ENCODE data around the gene RNASEH1. TPM values are rescaled to one million over a fixed set of nuclear protein-coding genes. Genes with fewer than 3 reads are reported as not detected.

RNASEH1 gene
- total RNA-seq, 1 experiment from 2014 or later = 20.4 TPM

DNA sequence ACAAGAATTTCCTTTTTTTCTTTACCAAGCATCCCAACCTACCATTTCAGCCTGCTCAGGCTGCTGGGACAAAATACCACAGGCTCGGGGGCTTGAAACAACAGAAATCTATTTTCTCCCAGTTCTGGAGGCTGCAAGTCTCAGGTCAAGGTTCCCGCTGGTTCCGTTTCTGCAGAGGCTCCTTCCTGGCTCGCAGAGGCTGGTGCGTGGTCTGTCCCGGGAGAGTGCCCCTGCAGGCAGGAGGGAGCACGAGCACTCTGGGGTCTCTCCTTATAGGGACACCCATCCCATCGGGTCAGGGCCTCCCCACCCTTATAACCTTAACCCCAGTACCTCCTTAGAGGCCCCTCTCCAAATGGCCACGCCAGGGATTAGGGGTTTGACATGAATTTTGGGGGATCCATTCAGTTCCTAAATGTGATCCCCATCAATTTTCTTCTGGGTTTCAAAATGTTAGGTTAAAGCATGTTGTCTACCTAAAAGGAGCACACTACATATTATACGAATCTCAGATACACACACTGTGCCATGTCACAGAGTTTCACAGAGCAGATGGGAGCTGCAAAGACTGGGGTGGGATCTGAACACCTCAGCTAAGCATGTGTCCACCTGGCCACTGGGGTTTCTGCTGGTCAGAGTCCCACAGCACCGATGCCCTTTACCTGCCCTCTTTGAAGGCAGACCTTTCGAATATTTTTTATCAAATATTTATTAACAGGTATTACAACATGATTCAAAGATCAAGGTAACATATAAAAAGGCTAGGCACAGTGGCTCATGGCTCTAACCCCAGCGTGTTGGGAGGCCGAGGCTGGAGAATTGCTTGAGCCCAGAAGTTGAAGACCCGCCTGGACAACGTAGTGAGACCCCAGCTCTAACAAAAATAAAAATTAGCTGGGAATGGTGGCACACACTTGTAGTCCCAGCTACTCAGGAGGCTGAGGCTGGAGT, 21.2 kb downstream of the RNASEH1 start:
- Histone ChIP-seq H3K9ac (ENCODE audit: low read length) (no peak overlapping the region), H3K27ac (ENCODE audit: low read length) (no peak overlapping the region), H3K4me3 (ENCODE audit: low read length) (no peak overlapping the region), H3K9me2 (replicated peaks; ENCODE audit: insufficient read depth, low read length) (no peaks in the 10 kb centered on the region), H3K27me3 (ENCODE audit: low read length) (no peaks in the 10 kb centered on the region), H4K20me1 (ENCODE audit: insufficient read depth, low read depth, low read length) (no peaks in the 10 kb centered on the region), H3K4me1 (ENCODE audit: low read length) (no peaks in the 10 kb centered on the region), H3K36me3 (ENCODE audit: insufficient read depth, low read length) (peaks cover 12% of the 10 kb centered on the region; the same call in 1 of the 2 replicates), H3K9me3 (ENCODE audit: low read length) (no peaks in the 10 kb centered on the region), H3K4me2 (ENCODE audit: low read depth, low read length, poor library complexity, severe bottlenecking) (no peak overlapping the region), H2AFZ (ENCODE audit: low read length) (no peak overlapping the region), H3K79me2 (ENCODE audit: low read length) (no peaks in the 10 kb centered on the region; the same call in 1 of the 2 replicates)
- no peak for DNase-seq

DNA sequence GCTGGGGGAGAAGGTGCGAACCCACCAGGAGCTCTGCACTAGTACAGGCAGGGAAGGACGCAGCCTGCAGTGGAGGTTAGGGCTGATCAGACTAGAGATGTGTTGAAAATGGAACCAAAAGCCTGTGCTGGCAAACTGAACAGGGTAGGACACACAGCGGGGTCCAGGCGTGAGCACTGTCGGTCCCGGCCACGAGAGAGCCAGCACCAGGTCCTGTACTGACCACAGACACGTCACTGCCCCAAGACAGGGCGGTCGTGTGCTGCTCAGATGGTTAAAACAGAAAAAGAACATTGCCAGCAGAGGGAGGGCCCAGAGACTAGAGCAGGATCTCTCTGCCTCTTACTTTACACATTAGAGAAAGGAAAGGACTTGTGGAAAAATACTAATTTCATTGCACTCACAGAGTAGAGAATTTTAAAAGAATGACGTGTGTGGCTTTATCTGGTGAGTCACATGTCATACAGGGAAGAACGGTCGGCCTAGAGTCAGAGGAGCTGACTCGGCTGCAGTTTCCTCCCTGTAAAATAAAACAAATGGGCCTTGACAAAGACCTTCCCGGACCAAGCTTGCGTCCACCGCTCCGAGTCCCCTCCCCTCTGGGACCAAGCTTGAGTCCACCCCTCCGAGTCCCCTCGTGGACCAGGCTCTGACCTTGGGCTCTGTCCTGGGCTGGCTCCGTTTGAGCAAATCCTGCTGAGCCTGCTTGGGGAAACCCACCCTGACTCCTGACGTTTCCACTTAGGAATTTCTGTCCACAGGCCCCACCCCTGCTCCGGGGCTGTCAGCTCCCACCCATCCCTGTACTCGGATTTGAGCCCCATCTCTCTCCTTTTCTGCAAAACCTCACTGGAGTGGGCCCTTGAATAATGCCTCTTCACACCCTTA, 22.1 kb downstream of the RNASEH1 start:
- Histone ChIP-seq H3K79me2 (ENCODE audit: low read length) (no peaks in the 10 kb centered on the region), H3K36me3 (ENCODE audit: insufficient read depth, low read length) (peaks cover 7% of the 10 kb centered on the region; the same call in 1 of the 2 replicates), H3K27me3 (ENCODE audit: low read length) (no peaks in the 10 kb centered on the region), H3K4me3 (ENCODE audit: low read length) (no peak overlapping the region), H3K27ac (ENCODE audit: low read length) (no peak overlapping the region), H3K9me2 (replicated peaks; ENCODE audit: insufficient read depth, low read length) (no peaks in the 10 kb centered on the region), H3K9me3 (ENCODE audit: low read length) (no peaks in the 10 kb centered on the region), H3K4me1 (ENCODE audit: low read length) (no peaks in the 10 kb centered on the region), H3K4me2 (ENCODE audit: low read depth, low read length, poor library complexity, severe bottlenecking) (no peak overlapping the region), H4K20me1 (ENCODE audit: insufficient read depth, low read depth, low read length) (no peaks in the 10 kb centered on the region), H2AFZ (ENCODE audit: low read length) (no peak overlapping the region), H3K9ac (ENCODE audit: low read length) (no peak overlapping the region)
- DNase-seq = no peak

DNA sequence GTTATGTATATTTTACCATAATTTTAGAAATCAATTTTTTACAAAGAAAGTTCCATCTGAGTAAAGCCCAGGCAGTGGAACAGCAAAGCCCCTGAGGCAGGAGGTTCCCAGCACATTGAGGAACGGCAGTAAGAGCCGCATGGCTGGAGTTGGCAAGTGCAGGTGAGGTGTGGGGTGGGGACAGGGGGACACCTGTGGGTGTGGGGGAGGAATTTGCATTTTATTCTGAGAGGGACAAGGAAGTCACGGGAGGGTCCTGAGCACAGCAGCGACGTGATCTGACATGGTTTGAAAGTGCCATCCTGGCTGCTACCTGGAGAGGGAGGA, 22.7 kb downstream of the RNASEH1 start:
- no peak overlapping the region for H3K27ac ChIP-seq (ENCODE audit: low read length)
- no peak overlapping the region for H2AFZ ChIP-seq (ENCODE audit: low read length)
- H3K9me2 ChIP-seq (replicated peaks; ENCODE audit: insufficient read depth, low read length) = no peaks in the 10 kb centered on the region
- no peak overlapping the region for H3K4me2 ChIP-seq (ENCODE audit: low read depth, low read length, poor library complexity, severe bottlenecking)
- no peaks in the 10 kb centered on the region for H3K9me3 ChIP-seq (ENCODE audit: low read length)
- no peaks in the 10 kb centered on the region for H3K4me1 ChIP-seq (ENCODE audit: low read length)
- no peaks in the 10 kb centered on the region for H3K79me2 ChIP-seq (ENCODE audit: low read length)
- no peaks in the 10 kb centered on the region for H3K27me3 ChIP-seq (ENCODE audit: low read length)
- H4K20me1 ChIP-seq (ENCODE audit: insufficient read depth, low read depth, low read length) = no peaks in the 10 kb centered on the region
- no peak overlapping the region for H3K4me3 ChIP-seq (ENCODE audit: low read length)
- 0 out of 2 replicates have a peak, but pooled peaks cover 8% of the 10 kb centered on the region for H3K36me3 ChIP-seq (ENCODE audit: insufficient read depth, low read length)
- H3K9ac ChIP-seq (ENCODE audit: low read length) = no peak overlapping the region
- no peak for DNase-seq

DNA sequence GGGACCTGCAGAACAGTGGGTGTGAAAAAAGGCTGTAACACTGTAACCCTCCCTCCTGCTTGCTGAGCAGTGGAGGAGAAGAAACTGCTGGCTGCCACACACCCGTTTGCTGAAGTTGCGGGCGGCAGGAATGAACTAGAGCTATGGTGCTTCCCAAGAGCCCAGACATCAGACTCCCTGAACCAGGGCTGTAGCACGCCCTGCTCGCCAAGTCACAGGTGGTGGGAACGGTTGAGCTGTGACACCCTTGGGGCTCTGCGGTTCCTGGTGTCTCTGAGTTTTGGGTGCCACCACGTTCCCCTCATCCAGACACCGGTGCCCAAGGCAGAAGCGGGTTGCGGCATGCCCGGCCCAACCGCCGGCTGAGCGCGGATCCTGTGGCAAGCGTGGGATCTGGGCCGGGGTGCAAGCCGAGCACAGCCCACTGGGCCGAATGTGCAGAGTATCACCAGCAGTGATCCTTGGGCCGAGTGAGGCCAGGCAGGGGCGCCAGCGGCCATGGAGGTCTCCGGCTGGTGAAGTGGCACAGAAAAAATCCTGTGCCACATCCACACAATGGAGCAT, 23.8 kb downstream of the RNASEH1 start:
- H3K9ac ChIP-seq (ENCODE audit: low read length) = no peak overlapping the region
- no peaks in the 10 kb centered on the region for H3K27me3 ChIP-seq (ENCODE audit: low read length)
- DNase-seq = no peak
- H3K9me3 ChIP-seq (ENCODE audit: low read length) = no peaks in the 10 kb centered on the region
- H3K4me2 ChIP-seq (ENCODE audit: low read depth, low read length, poor library complexity, severe bottlenecking) = no peak overlapping the region
- no peak overlapping the region for H3K4me3 ChIP-seq (ENCODE audit: low read length)
- no peaks in the 10 kb centered on the region for H3K9me2 ChIP-seq (replicated peaks; ENCODE audit: insufficient read depth, low read length)
- no peaks in the 10 kb centered on the region for H3K4me1 ChIP-seq (ENCODE audit: low read length)
- H4K20me1 ChIP-seq (ENCODE audit: insufficient read depth, low read depth, low read length) = no peaks in the 10 kb centered on the region
- H3K27ac ChIP-seq (ENCODE audit: low read length) = no peak overlapping the region
- no peak overlapping the region for H2AFZ ChIP-seq (ENCODE audit: low read length)
- 0 out of 2 replicates have a peak, but pooled peaks cover 8% of the 10 kb centered on the region for H3K36me3 ChIP-seq (ENCODE audit: insufficient read depth, low read length)
- H3K79me2 ChIP-seq (ENCODE audit: low read length) = no peaks in the 10 kb centered on the region

DNA sequence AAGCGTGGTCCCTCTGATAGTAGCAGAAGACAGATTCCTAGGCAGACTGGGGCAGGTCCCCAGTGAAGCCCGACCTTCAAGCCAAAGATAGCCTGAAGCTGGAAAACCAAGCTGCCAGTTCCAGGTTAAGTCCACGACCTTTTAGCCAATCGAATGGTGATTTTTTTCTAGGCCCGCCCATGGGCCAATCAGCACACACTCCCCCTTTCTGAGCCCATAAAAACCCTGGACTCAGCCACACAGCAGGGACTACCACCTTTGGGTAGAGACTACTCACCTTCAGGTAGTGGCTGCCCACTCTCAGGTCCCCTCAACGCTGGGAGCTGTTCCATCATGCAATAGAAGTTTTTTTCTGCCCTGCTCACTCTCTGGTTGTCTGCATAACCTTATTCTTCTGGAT, 24.3 kb downstream of the RNASEH1 start:
- Histone ChIP-seq H2AFZ (ENCODE audit: low read length) (no peak overlapping the region), H3K36me3 (ENCODE audit: insufficient read depth, low read length) (0 out of 2 replicates have a peak, but pooled peaks cover 8% of the 10 kb centered on the region), H3K9me3 (ENCODE audit: low read length) (no peaks in the 10 kb centered on the region), H3K9me2 (replicated peaks; ENCODE audit: insufficient read depth, low read length) (no peaks in the 10 kb centered on the region), H3K4me2 (ENCODE audit: low read depth, low read length, poor library complexity, severe bottlenecking) (no peak overlapping the region), H3K4me1 (ENCODE audit: low read length) (no peaks in the 10 kb centered on the region), H3K79me2 (ENCODE audit: low read length) (no peaks in the 10 kb centered on the region), H3K9ac (ENCODE audit: low read length) (no peak overlapping the region), H3K4me3 (ENCODE audit: low read length) (no peak overlapping the region), H3K27me3 (ENCODE audit: low read length) (no peaks in the 10 kb centered on the region), H3K27ac (ENCODE audit: low read length) (no peak overlapping the region), H4K20me1 (ENCODE audit: insufficient read depth, low read depth, low read length) (no peaks in the 10 kb centered on the region)
- DNase-seq = no peak

DNA sequence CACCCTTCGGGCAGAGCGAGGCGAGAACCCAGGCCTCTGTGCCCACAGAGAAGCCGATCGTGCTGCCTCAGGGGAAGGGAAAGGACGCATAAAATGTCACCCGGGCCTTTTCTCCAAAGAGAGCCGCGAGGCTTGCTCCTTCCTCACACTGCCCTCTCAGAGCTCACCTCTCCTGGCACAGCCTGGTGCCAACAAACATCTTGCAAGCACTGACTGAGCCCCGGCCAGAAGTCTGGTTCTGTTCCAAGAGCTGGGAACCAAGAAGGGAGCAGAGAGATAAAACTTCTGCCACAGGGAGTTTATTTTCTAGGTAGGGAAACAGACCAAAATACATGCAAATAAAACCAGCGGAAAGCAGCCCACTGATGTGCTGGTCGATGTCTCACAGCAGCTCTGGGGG, 25.2 kb downstream of the RNASEH1 start:
- Histone ChIP-seq H3K4me3 (ENCODE audit: low read length) (no peak overlapping the region), H3K4me2 (ENCODE audit: low read depth, low read length, poor library complexity, severe bottlenecking) (no peak overlapping the region), H3K9me3 (ENCODE audit: low read length) (no peaks in the 10 kb centered on the region), H3K9ac (ENCODE audit: low read length) (no peak overlapping the region), H3K27me3 (ENCODE audit: low read length) (no peaks in the 10 kb centered on the region), H3K36me3 (ENCODE audit: insufficient read depth, low read length) (0 out of 2 replicates have a peak, but pooled peaks cover 8% of the 10 kb centered on the region), H3K9me2 (replicated peaks; ENCODE audit: insufficient read depth, low read length) (no peaks in the 10 kb centered on the region), H2AFZ (ENCODE audit: low read length) (no peak overlapping the region), H4K20me1 (ENCODE audit: insufficient read depth, low read depth, low read length) (no peaks in the 10 kb centered on the region), H3K27ac (ENCODE audit: low read length) (no peak overlapping the region), H3K4me1 (ENCODE audit: low read length) (no peaks in the 10 kb centered on the region), H3K79me2 (ENCODE audit: low read length) (no peaks in the 10 kb centered on the region)
- no peak for DNase-seq

DNA sequence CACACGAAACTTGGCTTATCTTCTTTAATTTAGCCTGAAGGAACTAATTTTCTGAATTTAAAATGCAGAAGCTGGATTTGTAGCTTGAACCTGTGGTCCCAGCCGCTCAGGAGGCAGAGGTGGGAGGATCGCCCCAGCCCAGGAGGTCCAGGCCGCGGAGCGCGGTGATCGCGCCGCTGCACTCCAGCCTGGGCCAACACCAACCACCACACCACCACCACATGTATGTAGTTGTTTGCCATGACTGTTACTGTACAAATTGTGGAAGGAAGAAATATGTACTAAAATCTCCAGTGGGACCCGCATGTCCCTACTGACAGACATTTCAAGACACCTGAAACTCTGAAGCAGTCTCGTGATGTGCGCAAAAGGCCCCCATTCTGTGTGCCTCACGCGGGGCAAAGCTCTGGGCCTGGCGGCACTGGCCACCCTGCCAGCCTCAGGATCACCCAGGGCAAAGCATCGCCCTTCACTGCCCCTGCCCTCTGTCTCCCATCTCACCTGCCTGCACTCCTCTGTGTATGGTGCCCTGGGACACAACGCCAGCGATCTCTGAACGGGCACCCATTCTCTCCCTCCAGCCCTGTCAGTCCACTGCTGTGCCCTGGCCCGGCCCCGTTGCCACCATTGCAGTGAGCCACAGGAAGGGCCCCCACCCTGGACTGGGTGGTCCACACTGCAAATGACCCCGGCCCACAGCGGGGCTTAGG, 28.7 kb downstream of the RNASEH1 start:
- 0 out of 2 replicates have a peak, but pooled peaks cover 4% of the 10 kb centered on the region for H3K36me3 ChIP-seq (ENCODE audit: insufficient read depth, low read length)
- H3K4me2 ChIP-seq (ENCODE audit: low read depth, low read length, poor library complexity, severe bottlenecking) = no peak overlapping the region
- no peak overlapping the region for H2AFZ ChIP-seq (ENCODE audit: low read length)
- no peaks in the 10 kb centered on the region for H3K79me2 ChIP-seq (ENCODE audit: low read length)
- no peaks in the 10 kb centered on the region for H3K4me1 ChIP-seq (ENCODE audit: low read length)
- no peak overlapping the region for H3K4me3 ChIP-seq (ENCODE audit: low read length)
- H3K27ac ChIP-seq (ENCODE audit: low read length) = no peak overlapping the region
- no peaks in the 10 kb centered on the region for H3K27me3 ChIP-seq (ENCODE audit: low read length)
- no peaks in the 10 kb centered on the region for H4K20me1 ChIP-seq (ENCODE audit: insufficient read depth, low read depth, low read length)
- DNase-seq = no peak
- H3K9me3 ChIP-seq (ENCODE audit: low read length) = no peaks in the 10 kb centered on the region
- no peak overlapping the region for H3K9ac ChIP-seq (ENCODE audit: low read length)
- no peaks in the 10 kb centered on the region for H3K9me2 ChIP-seq (replicated peaks; ENCODE audit: insufficient read depth, low read length)
